LoVo (cell line): Measurements from ENCODE around the gene MTA1.

Experiments
- DNase-seq: peaks from one replicate; pipeline ENCODE4 v3.0.0-alpha.2; 2016; ENCODE audit warnings: low spot score

The MTA1 gene

GRCh38 chr14:105410642-105411016 is 9.0 kb upstream of the MTA1 start:
- DNase-seq, result no peak

DNA sequence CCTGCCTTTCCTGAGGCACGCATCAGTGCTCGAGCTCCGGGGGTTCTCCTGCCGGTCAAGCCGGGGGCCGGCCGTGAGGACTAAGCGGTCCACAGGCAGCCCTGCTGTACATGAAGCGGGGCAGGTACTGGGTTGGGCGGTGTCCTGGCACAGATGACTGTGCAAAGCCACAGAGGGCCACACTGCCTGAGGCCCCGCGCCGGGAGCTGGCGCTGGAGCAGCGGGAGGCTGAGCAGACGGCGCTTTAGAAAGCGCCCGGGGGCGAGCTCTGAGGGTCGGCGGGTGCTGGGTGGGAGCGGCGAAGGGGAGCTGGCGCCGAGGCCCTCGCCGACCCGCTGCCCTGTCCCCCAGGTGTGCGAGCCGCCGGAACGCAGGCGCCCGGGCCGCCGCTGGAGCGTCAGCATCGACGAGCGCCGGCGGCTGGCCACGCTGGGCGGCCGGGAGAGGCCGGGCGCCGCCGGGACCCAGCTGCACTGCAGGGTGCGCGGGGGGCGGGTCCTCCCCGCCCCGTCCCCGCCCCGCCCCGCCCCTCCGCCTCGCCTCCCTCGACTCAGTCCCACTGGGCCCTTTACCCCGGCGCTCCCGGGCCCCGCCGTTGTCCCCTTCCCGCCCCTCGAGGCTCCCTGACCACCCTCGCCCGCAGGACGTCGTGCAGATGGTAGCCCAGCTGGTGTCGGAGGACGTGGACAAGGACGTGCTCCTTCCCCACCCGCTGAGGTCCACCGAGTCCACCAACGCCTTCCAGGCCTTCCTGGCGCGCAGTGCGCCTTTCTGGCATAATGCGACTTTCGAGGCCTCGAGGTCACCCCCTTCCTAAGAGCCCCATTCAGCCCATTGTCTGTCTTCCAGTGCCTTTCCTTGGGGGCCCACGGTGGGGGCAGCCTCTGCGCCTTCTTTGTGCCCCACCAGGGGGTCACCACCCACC is 8.3 kb upstream of the MTA1 start:
- peak; percentile 22 for DNase-seq

DNA sequence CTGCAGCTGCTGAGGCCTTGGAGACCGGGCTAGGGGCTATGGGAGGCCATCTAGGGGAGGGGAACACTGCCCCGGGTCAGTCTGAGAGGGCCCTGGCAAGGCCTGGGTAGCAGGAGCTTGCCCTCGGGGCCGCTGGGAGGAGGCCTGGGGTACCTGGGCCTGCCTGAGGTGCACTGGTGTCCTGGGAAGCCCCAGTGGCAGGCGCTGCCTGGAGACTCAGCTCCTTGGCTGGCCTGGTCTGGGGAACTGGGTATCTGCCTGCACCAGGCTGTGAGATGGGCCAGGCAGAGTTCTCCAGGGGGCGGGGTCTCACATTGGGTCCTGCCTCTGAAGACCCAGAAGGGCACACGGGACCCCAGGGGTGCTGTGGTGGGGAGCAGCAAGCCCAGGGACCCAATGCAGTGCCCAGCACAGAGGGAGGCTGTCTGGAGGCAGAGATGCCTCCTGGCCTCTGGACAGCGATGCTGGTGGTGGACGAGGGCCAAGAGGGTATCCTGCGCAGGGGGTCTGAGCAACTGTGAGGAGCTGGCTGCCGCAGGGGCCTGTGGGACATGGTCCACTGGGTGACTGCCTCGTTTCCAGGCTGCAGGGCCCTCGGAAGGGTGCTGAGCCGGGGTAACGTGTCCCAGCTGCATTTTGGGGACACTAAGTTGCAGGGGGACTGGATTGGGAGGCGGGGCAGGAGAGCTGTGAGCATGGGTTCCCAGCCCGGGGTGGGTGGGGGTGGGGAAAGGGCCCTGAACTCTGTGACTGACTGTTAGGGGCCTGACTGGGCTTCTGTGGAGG is 7.4 kb upstream of the MTA1 start:
- DNase-seq, result no peak

DNA sequence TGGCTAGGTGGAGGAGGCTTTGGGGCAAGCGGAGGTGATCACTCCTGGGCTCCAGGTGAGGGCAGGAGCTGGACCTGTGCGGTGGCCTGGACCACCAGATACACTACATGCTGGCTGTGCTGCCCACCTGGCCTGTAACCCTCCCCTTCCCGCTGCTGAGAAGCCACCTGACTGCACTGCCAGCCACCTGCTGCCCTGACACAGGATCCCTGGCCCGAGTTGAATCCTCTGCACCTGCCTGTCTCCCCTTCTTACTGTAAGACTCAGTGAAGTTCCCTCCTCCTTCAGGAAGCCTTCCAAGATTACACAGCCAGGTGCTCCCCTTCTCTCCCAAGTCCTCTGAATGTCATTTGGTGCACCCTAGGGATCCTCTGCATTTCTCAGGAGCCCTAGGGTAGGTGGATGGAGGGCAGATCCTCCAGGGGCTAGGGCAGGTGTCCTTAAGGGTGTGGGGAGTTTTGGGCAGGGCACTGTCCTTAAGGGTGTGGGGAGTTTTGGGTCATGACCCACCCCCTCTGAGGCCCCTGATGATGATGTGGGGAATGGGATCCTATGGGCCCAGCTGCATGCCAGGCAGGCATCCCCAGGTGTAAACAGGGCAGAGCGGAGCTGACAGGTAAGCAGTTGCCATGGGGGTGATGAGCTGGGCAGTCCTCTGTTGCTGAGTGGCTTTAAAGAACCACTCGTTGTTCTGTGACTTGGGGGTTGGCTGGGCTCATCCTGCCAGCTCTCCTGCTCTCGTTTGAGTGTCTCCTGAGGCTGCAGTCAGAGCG is 6.7 kb upstream of the MTA1 start:
- DNase-seq, result no peak

DNA sequence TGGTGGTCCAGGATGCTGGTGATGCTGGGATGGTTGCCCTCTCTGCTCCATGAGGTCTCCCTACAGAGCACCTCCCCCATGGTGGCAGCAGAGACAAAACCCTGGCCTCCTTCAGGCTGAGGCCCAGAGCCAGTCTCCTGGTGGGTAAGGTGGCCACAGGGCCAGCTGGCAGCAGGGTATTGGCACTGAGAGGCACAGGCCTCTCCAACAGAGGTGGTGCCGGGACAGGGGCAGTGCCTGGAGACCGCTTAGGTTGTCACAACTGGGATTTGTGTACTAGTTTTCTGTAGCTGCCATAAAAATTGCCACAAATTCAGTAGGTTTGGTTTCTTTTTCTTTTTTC is 6.1 kb upstream of the MTA1 start:
- no peak for DNase-seq

DNA sequence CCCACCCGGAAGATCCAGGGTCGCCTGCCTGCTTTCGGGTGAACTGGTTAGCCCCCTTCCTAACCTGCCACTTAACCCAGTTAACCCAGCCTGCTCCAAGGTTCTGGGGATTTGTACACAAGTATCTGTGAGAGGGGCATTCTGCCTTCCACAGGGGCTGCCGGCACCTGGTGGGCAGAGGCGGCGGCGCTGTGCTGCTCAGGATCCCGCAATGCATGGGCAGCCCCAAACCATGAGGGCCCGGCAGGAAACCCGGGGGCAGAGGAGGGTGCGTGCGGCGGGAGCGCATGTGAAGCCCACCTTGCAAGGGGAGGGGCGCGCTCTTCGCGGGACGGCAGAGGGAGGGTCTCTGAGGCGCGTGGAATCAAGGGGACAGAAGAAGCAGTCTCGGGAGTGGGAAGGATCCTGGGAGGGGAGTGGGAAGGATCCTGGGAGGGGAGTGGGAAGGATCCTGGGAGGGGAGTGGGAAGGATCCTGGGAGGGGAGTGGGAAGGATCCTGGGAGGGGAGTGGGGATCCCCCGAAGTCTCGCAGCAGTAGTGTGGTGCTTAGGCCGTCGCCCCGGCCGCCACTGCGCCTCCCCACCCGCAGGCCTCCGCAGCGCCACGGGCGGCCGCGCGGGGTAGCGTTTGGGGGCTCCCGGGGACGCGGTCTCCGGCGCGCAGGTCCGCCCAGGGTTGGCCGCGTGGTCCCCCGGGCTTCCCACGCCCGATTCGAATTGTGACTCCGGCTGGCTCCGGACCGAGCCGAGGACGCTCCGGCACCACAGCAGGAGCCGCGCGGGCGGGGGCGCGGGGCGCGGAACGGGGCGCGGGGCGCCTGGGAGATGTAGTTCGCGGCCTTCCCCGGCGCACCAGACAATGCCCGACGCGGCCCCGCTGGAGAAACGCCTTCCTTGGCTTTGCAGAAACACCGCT is 4.9 kb upstream of the MTA1 start:
- DNase-seq, result peak; percentile 30

DNA sequence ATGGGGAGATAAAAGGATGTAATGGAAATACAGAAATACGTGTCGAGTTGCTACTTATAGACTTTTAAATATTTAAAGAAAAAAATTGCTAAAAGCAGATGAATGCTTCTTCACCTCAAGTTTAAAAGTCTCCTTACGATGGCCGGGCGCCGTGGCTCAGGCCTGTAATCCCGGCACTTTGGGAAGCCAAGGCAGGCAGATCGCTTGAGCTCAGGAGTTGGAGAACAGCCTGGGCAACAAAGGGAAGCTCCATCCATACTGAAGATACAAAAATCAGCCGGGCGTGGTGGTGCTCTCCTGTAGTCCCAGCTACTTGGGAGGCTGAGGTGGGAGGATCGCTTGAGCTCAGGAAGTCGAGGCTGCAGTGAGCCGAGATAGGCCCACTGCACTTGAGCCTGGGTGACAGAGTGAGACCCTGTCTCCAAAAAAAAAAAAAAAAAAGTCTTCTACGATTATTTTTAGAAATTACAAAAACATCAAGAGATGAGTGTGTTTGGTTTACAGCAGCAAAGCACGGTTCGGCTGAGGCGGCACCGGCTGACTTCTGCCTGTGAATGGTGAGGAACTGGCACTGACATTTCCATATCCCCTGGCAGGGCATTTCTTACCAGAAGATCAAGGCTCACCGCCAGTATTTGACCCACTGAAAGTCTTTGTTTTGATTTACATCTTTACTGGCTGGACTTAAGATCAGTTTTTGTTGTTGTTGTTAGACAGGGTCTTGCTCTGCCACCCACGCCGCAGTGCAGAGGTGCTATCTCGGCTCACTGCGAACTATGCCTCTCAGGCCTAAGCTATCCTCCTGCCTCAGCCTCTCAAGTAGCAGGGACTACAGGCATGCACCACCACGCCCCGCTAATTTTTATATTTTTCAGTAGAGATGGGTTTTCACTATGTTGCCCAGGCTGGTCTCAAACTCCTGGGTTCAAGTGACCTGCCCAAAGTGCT is 3.9 kb upstream of the MTA1 start:
- DNase-seq, result no peak

- DNase-seq, result no peak
Observed at GRCh38 chr14:105416671-105417070, 3.0 kb upstream of the MTA1 start.

DNA sequence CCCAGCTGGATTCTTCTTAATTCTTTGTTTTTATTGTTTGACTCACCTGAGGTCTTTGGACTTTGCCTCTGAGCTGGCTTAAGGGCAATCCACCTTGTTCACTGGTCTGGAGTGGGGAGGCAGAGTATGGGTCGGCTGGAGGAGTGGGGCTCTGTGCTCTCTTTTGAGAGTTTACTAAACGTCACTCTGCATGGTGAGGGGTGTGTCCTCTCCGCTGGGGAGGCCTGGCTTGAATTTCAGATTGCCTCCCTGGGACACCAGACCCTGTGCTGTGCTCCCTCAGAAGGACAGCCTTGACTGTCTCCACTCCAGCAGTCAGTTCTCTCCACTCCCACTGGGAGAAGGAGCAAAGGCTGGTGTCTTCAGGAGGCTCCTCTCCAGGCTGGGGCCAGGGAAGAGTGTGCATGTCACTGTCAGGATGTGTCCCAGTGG is 1.9 kb upstream of the MTA1 start:
- DNase-seq, result no peak

DNA sequence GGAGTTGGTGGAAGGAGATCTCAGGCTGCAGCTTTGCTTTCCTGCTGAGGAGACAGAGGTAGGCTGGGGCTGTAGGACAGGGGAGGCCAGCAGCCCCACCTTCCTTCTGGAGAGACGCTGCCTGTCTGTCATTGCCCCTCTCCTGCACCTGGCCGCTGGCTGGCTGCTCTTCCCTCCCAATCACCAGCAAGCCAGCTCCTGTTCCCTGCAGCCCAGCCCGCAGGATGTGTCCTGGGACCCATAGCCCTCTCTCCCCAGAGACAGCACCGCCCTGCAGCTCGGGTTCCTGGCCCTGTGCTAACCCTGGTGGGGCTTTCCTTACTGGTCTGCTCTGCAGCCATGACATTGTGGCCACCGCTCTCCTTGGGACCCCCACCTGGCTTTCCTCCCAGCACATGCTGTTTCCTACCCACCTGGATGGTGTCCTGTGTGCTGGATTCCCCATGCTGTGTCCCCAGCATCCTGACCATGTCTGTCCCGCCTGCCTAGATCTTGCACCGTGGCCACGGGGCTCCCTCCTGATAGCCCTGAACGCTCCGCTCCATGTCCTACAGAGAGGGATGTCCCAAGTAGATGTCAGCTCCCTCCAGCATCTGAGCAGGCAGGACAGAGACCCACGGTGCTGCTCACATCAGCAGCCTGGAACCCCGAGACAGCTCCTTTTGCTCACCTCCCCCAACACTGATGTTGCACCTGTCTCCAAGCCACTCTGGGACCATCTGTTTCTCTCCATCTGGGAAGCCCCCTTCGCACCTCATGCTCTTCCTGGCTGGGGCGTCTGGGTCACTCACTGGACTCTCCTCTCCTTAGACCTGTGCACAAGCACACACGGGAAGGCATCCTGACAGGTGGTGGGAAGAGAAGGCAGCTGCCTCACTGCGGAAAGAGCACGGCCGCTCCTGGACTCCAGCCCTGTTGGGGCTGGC is 1.1 kb upstream of the MTA1 start:
- no peak for DNase-seq

DNA sequence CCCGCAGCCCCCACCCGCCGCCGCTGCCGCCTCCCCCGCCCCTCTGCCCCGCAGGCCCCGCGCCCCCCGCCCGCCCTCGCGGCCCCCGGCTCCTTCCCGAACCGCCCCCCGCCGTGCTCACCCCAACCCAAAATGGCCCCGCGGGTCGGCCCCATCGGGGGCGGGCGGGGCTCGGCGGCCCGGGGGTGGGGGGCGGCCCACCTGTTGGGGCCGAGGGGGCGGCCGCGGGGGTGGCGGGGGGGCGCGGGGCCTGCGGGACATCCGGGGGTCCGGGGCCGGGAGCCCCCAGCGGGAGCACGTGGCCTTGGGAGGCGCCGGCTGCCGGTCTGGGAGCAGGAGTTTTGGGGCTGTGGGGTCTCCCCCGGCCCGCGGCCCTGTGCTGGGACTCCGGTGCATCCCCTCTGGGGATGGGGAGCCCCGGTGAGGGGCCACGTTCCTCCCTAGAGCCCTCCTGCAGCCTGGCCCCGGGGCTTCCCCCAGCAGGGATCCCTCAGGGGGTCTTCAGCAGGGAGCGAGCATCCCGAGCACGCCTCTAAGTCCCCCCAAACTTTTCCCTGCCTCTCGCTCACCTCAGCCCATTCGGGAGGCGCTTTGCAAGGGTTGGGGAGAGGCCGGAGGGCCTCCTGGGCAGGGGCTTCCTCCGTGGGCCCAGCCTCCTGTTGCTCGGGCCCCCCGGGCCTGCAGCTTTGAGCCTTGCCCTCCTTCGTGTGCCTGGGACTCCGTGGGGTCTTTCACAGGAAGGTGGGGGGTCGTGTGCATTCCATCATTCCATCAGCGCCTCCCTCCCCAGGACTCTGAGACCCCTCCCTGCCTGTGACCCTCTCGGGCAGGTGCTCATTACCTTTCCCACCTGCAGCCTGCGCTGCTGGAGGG is 710 bp downstream of the MTA1 start:
- DNase-seq, result no peak

- no peak for DNase-seq
Observed at GRCh38 chr14:105420974-105421674, 1.5 kb downstream of the MTA1 start.

- DNase-seq, result no peak
Observed at GRCh38 chr14:105421723-105422615, 2.3 kb downstream of the MTA1 start.

GRCh38 chr14:105422695-105423487 is 3.3 kb downstream of the MTA1 start:
- no peak for DNase-seq

- no peak for DNase-seq
Observed at GRCh38 chr14:105423488-105424195, 4.0 kb downstream of the MTA1 start.
